ENCODE data around the gene PLEKHN1. TPM values are rescaled to one million over a fixed set of nuclear protein-coding genes. Genes with fewer than 3 reads are reported as not detected.

The PLEKHN1 gene
- total RNA-seq, 1 donor from 2014 or later = 1.1 TPM

DNA sequence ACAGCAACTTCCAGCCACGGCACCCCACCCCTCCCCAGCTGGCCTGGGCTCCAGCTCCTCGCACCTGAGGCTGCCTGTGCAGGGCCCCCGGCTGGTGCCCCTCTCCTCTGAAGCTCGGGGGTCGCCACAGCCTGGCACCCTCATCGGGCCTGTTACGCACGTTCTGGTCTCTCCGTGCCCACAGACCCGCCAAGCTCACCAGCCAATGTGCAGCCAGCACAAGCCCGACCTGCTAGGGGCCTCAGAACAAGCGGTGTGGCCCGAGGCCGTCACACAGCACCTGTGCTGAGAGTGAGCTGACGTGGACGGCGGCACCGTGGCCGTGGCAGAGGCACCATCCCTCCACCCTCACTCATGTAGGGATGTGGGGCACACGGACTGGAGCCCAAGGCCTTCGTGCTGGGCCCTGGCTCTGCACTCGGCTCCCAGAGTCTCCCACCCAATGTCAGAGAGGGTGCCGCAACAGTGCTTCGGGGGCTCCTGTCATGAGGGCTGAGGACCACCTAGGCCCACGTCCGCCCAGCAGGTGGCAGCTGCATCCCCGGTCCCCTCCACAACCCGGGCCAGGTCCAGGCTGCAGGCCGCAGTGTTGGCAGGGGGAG is 46.9 kb upstream of the PLEKHN1 start:
- no peak for DNase-seq (ENCODE audit: low spot score, unreplicated experiment)
- no peak overlapping the region for H3K27ac Mint-ChIP-seq
- H3K4me3 Mint-ChIP-seq (ENCODE audit: low read depth) = no peak overlapping the region
- H3K9me3 Mint-ChIP-seq (ENCODE audit: low read depth) = no peaks in the 10 kb centered on the region
- TF ChIP-seq, protein P1, sequence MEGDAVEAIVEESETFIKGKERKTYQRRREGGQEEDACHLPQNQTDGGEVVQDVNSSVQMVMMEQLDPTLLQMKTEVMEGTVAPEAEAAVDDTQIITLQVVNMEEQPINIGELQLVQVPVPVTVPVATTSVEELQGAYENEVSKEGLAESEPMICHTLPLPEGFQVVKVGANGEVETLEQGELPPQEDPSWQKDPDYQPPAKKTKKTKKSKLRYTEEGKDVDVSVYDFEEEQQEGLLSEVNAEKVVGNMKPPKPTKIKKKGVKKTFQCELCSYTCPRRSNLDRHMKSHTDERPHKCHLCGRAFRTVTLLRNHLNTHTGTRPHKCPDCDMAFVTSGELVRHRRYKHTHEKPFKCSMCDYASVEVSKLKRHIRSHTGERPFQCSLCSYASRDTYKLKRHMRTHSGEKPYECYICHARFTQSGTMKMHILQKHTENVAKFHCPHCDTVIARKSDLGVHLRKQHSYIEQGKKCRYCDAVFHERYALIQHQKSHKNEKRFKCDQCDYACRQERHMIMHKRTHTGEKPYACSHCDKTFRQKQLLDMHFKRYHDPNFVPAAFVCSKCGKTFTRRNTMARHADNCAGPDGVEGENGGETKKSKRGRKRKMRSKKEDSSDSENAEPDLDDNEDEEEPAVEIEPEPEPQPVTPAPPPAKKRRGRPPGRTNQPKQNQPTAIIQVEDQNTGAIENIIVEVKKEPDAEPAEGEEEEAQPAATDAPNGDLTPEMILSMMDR (IDR thresholded peaks at IDR 0.05; ENCODE audit: unreplicated experiment) = peak; percentile 14
- H3K36me3 Mint-ChIP-seq (ENCODE audit: insufficient read depth) = peaks cover 3% of the 10 kb centered on the region
- H3K27me3 Mint-ChIP-seq = peaks cover 53% of the 10 kb centered on the region
- H3K4me1 Mint-ChIP-seq (ENCODE audit: low read depth) = peaks cover 28% of the 10 kb centered on the region

GRCh38 chr1:920010-920409 is 46.3 kb upstream of the PLEKHN1 start:
- Mint-ChIP-seq H3K4me3 (ENCODE audit: low read depth) (no peak overlapping the region), H3K4me1 (ENCODE audit: low read depth) (peaks cover 28% of the 10 kb centered on the region), H3K36me3 (ENCODE audit: insufficient read depth) (peaks cover 3% of the 10 kb centered on the region), H3K27me3 (peaks cover 47% of the 10 kb centered on the region), H3K27ac (no peak overlapping the region), H3K9me3 (ENCODE audit: low read depth) (no peaks in the 10 kb centered on the region)
- no peak for DNase-seq (ENCODE audit: low spot score, unreplicated experiment)
- TF ChIP-seq, protein P1 (IDR thresholded peaks at IDR 0.05; ENCODE audit: unreplicated experiment) = no peak

DNA sequence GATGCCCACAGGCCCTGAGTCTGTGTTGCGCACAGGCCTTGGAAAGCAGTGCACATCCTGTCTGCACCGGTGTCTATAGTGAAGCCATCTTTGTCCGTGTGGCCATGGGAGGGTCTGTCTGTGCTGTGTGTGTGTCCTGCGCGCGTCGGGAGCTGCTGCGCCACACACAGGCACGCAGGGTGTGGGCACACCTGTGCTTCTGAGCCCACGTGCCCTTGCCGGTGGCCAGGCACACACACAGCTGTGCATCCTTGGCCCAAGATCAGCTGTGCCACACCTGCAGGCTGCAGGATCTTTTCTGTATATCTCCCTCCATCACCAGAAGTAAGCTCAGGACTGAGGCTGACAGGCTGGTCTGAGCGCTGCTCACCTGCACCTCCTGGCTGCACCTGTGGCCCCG is 45.8 kb upstream of the PLEKHN1 start:
- H3K36me3 Mint-ChIP-seq (ENCODE audit: insufficient read depth) = peaks cover 3% of the 10 kb centered on the region
- peaks cover 44% of the 10 kb centered on the region for H3K27me3 Mint-ChIP-seq
- peaks cover 28% of the 10 kb centered on the region for H3K4me1 Mint-ChIP-seq (ENCODE audit: low read depth)
- TF ChIP-seq, protein P1 (IDR thresholded peaks at IDR 0.05; ENCODE audit: unreplicated experiment) = no peak
- no peak for DNase-seq (ENCODE audit: low spot score, unreplicated experiment)
- H3K27ac Mint-ChIP-seq = no peak overlapping the region
- H3K4me3 Mint-ChIP-seq (ENCODE audit: low read depth) = no peak overlapping the region
- H3K9me3 Mint-ChIP-seq (ENCODE audit: low read depth) = no peaks in the 10 kb centered on the region

DNA sequence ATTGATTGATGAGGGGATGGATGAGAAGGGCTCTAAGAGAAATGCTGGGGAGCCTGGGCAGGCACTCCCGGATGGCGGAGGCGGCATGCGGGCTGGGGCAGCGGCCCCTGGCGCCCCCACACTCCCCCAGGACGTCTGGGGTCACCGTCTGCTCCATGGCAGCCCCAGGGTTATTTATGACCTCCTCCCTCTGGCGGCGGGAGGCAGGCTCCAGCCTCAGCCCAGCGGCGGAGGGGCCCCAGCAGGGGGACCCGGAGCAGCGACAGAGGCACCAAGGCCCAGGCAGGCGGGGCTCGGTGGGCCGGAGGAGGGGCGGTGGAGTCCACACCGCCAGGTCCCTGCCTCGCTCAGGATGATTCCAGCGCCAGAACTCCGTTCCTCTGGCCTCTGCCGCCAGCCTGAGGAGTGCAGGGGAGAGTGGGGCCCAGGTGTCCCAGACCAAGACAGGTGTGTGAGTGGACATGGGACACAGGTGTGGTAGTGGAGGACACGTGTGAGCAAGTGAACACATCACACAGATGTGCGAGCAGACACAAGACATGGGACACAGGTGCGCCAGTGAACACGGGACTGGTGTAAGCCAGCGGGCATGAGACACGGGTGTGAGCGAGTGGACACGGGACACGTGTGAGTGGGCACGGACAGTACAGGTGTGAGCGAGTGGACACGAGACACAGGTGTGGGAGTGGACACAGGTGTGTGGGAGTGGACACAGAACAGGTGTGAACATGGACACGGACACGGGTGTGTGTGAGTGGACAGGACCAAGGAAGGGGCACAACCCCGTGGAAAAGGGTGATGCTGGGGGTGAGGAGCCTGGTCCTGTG is 45.1 kb upstream of the PLEKHN1 start:
- Mint-ChIP-seq H3K4me1 (ENCODE audit: low read depth) (peaks cover 24% of the 10 kb centered on the region), H3K4me3 (ENCODE audit: low read depth) (peak overlapping the region; percentile 6), H3K27ac (no peak overlapping the region), H3K36me3 (ENCODE audit: insufficient read depth) (peaks cover 3% of the 10 kb centered on the region), H3K27me3 (peaks cover 46% of the 10 kb centered on the region), H3K9me3 (ENCODE audit: low read depth) (no peaks in the 10 kb centered on the region)
- peak; percentile 64 for DNase-seq (ENCODE audit: low spot score, unreplicated experiment)
- TF ChIP-seq, protein P1 (IDR thresholded peaks at IDR 0.05; ENCODE audit: unreplicated experiment) = peak; percentile 51

DNA sequence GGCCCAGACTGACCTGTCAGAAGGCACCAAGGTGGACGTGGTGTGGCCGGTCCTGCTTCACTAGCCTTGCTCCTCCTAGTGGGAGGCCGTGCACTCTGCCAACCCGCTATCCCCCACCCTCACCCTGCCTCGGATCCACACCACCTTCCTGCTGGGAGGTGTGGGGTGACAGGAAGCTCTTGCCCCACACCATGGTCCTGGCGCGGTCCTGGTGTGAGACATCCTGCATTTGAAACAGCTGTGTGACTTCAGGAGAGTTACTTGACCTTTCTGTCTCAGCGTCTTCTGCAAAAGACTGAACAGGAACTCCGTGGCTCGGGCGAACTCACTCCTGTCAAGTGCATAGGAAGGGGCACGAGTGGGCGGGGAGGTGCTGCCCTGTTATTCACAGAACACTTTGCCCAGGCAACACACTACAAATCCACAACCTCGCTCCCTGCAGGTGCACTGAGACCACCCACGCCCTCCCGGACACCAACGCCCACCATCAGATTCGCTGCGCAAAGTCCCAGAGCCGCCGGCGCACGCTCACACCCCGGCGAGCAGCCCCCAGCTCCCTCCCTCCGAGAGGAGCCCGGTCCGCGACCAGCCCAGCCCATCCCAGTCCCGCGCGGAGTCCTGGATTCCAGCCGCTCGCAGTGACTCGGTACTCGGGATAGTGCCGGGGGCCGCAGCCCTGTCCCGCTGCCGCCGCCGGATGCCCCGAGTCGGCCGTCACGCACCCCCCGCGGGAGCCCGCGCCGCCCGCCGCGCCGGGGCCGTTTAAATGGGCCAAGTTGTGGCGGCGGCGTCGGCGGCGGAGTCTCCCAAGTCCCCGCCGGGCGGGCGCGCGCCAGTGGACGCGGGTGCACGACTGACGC is 42.9 kb upstream of the PLEKHN1 start, which contains the start of gene SAMD11:
Gene SAMD11, plus strand, starts transcription at position 793 of the 860 bp plus-strand sequence. CDS start 509 bp downstream, outside the sequence.
- no peaks in the 10 kb centered on the region for H3K9me3 Mint-ChIP-seq (ENCODE audit: low read depth)
- H3K27me3 Mint-ChIP-seq = peaks cover 54% of the 10 kb centered on the region
- peaks cover 3% of the 10 kb centered on the region for H3K36me3 Mint-ChIP-seq (ENCODE audit: insufficient read depth)
- no peak within 1 kb of the TSS for H3K27ac Mint-ChIP-seq
- DNase-seq (ENCODE audit: low spot score, unreplicated experiment) = peak; percentile 80
- peaks cover 16% of the 10 kb centered on the region for H3K4me1 Mint-ChIP-seq (ENCODE audit: low read depth)
- H3K4me3 Mint-ChIP-seq (ENCODE audit: low read depth) = peak within 1 kb of the TSS; percentile 74
- TF ChIP-seq, protein P1 (IDR thresholded peaks at IDR 0.05; ENCODE audit: unreplicated experiment) = no peak
